Vagina (tissue), 2 donors: ENCODE data around the gene PHKA1.
"Not testable (repeated sequence)": the region's sequence is repeated elsewhere in the genome, so short reads cannot be mapped to it uniquely, and the experiment has no call there.

Experiments
- CTCF ChIP-seq, 3 experiments: fragments of 450-650 bp in 2 of 3; fragments of 200-600 bp in 1 of 3; sonication (generic) in 1 of 3; IDR thresholded peaks; one replicate each; pipeline ENCODE4 v1.5.1; 2017 to 2019; ENCODE audit warnings: antibody characterized with exemption in 3 of 3, mild to moderate bottlenecking in 2 of 3, moderate library complexity in 2 of 3
- POLR2A ChIP-seq, 2 donors: fragments of 450-650 bp; IDR thresholded peaks; one replicate each; pipeline ENCODE4 v1.6.1; 2017; ENCODE audit warnings: antibody characterized with exemption in 2 of 2, mild to moderate bottlenecking in 2 of 2, moderate library complexity in 2 of 2
- POLR2AphosphoS5 ChIP-seq, 2 donors: sonication (generic); formaldehyde crosslinking; IDR thresholded peaks; one replicate each; pipeline ENCODE4 v1.9.0; 2017; ENCODE audit warnings: antibody characterized with exemption in 2 of 2, mild to moderate bottlenecking in 2 of 2, low read depth in 1 of 2; ENCODE audit not compliant: insufficient read depth in 1 of 2

- not testable (repeated sequence) for TF ChIP-seq CTCF (IDR thresholded peaks at IDR 0.05); POLR2A (IDR thresholded peaks at IDR 0.05); POLR2AphosphoS5 (IDR thresholded peaks at IDR 0.05; ENCODE audit: insufficient read depth in 1 of 2, low read depth in 1 of 2)
These were observed 161.7 kb downstream of the PHKA1 start for GRCh38 chrX:72552443-72552842.
